Measurements from ENCODE around the gene CHAF1A.

The CHAF1A gene

GRCh38 chr19:4473763-4474513 is 71.5 kb downstream of the CHAF1A start (continued):
- TF ChIP-seq HIC1 (tag by site-specific recombination; IDR thresholded peaks at IDR 0.05) (peak; percentile 72), ZNF670 (tag by site-specific recombination; IDR thresholded peaks at IDR 0.05; ENCODE audit: low read depth) (no peak), ZNF394 (tag by site-specific recombination; IDR thresholded peaks at IDR 0.05; ENCODE audit: borderline replicate concordance) (peak; percentile 65; the same call in 1 of the 2 replicates), ZNF544 (tag by site-specific recombination; IDR thresholded peaks at IDR 0.05) (no peak), ZSCAN23 (tag by site-specific recombination; IDR thresholded peaks at IDR 0.05) (no peak), ZNF768 (tag by site-specific recombination; IDR thresholded peaks at IDR 0.05) (no peak), ZNF24 (tag by site-specific recombination; IDR thresholded peaks at IDR 0.05) (no peak), ZNF335 (tag by site-specific recombination; conservative IDR thresholded peaks at IDR 0.05) (peak; percentile 82), ZXDB (tag by site-specific recombination; IDR thresholded peaks at IDR 0.05) (0 out of 2 replicates have a peak, but pooled peaks have one; percentile 42), RBAK (tag by site-specific recombination; IDR thresholded peaks at IDR 0.05) (no peak), ZNF280D (tag by site-specific recombination; IDR thresholded peaks at IDR 0.05) (no peak), ZNF629 (tag by site-specific recombination; IDR thresholded peaks at IDR 0.05) (no peak), ZNF785 (tag by site-specific recombination; IDR thresholded peaks at IDR 0.05) (no peak), ZNF639 (tag by site-specific recombination; IDR thresholded peaks at IDR 0.05) (no peak), ZNF280C (tag by site-specific recombination; IDR thresholded peaks at IDR 0.05) (no peak), ZNF76 (tag by site-specific recombination; IDR thresholded peaks at IDR 0.05; ENCODE audit: borderline replicate concordance, low read depth) (peak; percentile 86), ZNF558 (tag by site-specific recombination; IDR thresholded peaks at IDR 0.05) (no peak), PRDM6 (tag by site-specific recombination; IDR thresholded peaks at IDR 0.05) (no peak), FEZF1 (tag by site-specific recombination; IDR thresholded peaks at IDR 0.05) (no peak), ZNF701 (tag by site-specific recombination; IDR thresholded peaks at IDR 0.05) (no peak), KLF17 (tag by site-specific recombination; IDR thresholded peaks at IDR 0.05) (0 out of 2 replicates have a peak, but pooled peaks have one; percentile 24), ZBTB17 (tag by site-specific recombination; IDR thresholded peaks at IDR 0.05) (no peak), ZNF692 (tag by site-specific recombination; IDR thresholded peaks at IDR 0.05) (no peak), SCRT2 (tag by site-specific recombination; IDR thresholded peaks at IDR 0.05) (no peak), ZNF664 (tag by site-specific recombination; IDR thresholded peaks at IDR 0.05) (no peak)

All from HEK293 (cell line).